Type B pancreatic cell (in vitro differentiated cells): ENCODE results near the gene FAM170B. TPM values are rescaled to one million over a fixed set of nuclear protein-coding genes. Genes with fewer than 3 reads are reported as not detected.

Source experiments
- DNase-seq: peaks from one replicate; pipeline ENCODE4 v3.0.0; 2021; ENCODE audit warnings: mixed read lengths; ENCODE audit not compliant: unreplicated experiment; ENCODE audit errors: extremely low spot score
- H3K27ac Mint-ChIP-seq: 2 replicates; pipeline ENCODE4 v1.8.0; 2021; ENCODE audit warnings: mild to moderate bottlenecking, mixed read lengths
- H3K27me3 Mint-ChIP-seq: 2 replicates; pipeline ENCODE4 v1.8.0; 2021; ENCODE audit warnings: mixed read lengths
- H3K36me3 Mint-ChIP-seq: 2 replicates; pipeline ENCODE4 v1.8.0; 2021; ENCODE audit warnings: mixed read lengths
- H3K4me1 Mint-ChIP-seq: one replicate; pipeline ENCODE4 v1.8.0; 2021; ENCODE audit warnings: mixed read lengths; ENCODE audit not compliant: unreplicated experiment
- H3K4me3 Mint-ChIP-seq: 2 replicates; pipeline ENCODE4 v1.8.0; 2021; ENCODE audit warnings: mild to moderate bottlenecking, mixed read lengths
- H3K9me3 Mint-ChIP-seq: 2 replicates; pipeline ENCODE4 v1.8.0; 2021; ENCODE audit warnings: mixed read lengths
- CTCF ChIP-seq: fragments of 200-600 bp; sonication (generic); conservative IDR thresholded peaks from 2 replicates; pipeline ENCODE4 v1.5.0; 2021; ENCODE audit warnings: antibody characterized with exemption, mild to moderate bottlenecking
- total RNA-seq: library from RNA; stranded (reverse); gene quantifications from 2 replicates; pipeline ENCODE4 v1.2.1, GENCODE V29; 2021; ENCODE audit warnings: low replicate concordance

The FAM170B gene
- total RNA-seq, 1 donor from 2014 or later = not detected

- DNase-seq = no peak
- no peak overlapping the region for H3K4me3 Mint-ChIP-seq
- no peaks in the 10 kb centered on the region for H3K36me3 Mint-ChIP-seq
- no peak for TF ChIP-seq CTCF
- H3K27me3 Mint-ChIP-seq = peaks cover 25% of the 10 kb centered on the region
- H3K27ac Mint-ChIP-seq = no peak overlapping the region
- no peaks in the 10 kb centered on the region for H3K4me1 Mint-ChIP-seq
- H3K9me3 Mint-ChIP-seq = peaks cover 4% of the 10 kb centered on the region
These were observed 6.7 kb upstream of the FAM170B start for GRCh38 chr10:49140304-49141177.

- peaks cover 4% of the 10 kb centered on the region for H3K9me3 Mint-ChIP-seq
- no peak overlapping the region for H3K27ac Mint-ChIP-seq
- no peak for DNase-seq
- H3K36me3 Mint-ChIP-seq = no peaks in the 10 kb centered on the region
- no peak for TF ChIP-seq CTCF
- H3K27me3 Mint-ChIP-seq = peaks cover 25% of the 10 kb centered on the region
- no peaks in the 10 kb centered on the region for H3K4me1 Mint-ChIP-seq
- no peak overlapping the region for H3K4me3 Mint-ChIP-seq
These were observed 6.0 kb upstream of the FAM170B start for GRCh38 chr10:49139846-49140195.

- peaks cover 4% of the 10 kb centered on the region for H3K9me3 Mint-ChIP-seq
- H3K4me1 Mint-ChIP-seq = no peaks in the 10 kb centered on the region
- H3K27me3 Mint-ChIP-seq = peaks cover 22% of the 10 kb centered on the region
- no peaks in the 10 kb centered on the region for H3K36me3 Mint-ChIP-seq
- no peak for DNase-seq
- no peak overlapping the region for H3K4me3 Mint-ChIP-seq
- TF ChIP-seq CTCF = no peak
- no peak overlapping the region for H3K27ac Mint-ChIP-seq
These were observed 5.4 kb upstream of the FAM170B start for GRCh38 chr10:49139028-49139845.

- Mint-ChIP-seq H3K4me1 (no peaks in the 10 kb centered on the region), H3K27me3 (peaks cover 19% of the 10 kb centered on the region), H3K36me3 (no peaks in the 10 kb centered on the region), H3K27ac (no peak overlapping the region), H3K9me3 (peaks cover 4% of the 10 kb centered on the region), H3K4me3 (no peak overlapping the region)
- DNase-seq = no peak
- no peak for TF ChIP-seq CTCF
These were observed 4.6 kb upstream of the FAM170B start for GRCh38 chr10:49138361-49138891.

GRCh38 chr10:49136525-49136924 lies 2.7 kb upstream of the FAM170B start:
- H3K27me3 Mint-ChIP-seq = peaks cover 18% of the 10 kb centered on the region
- H3K4me1 Mint-ChIP-seq = no peaks in the 10 kb centered on the region
- no peak for DNase-seq
- H3K9me3 Mint-ChIP-seq = peaks cover 4% of the 10 kb centered on the region
- no peak for TF ChIP-seq CTCF
- H3K36me3 Mint-ChIP-seq = no peaks in the 10 kb centered on the region
- no peak overlapping the region for H3K4me3 Mint-ChIP-seq
- no peak overlapping the region for H3K27ac Mint-ChIP-seq
